KOPT-K1 (cell line): ENCODE results near the gene UBASH3B.
A peak's percentile ranks its signal among the peaks of the same experiment; 100 is the strongest.

ENCODE experiments used
- H3K27ac ChIP-seq: fragments of 200-600 bp; sonication (generic); 2 replicates; pipeline ENCODE4 v1.5.1; 2016; ENCODE audit warnings: antibody characterized with exemption, mild to moderate bottlenecking, low read depth, low read length; ENCODE audit not compliant: poor library complexity, severe bottlenecking
- H3K36me3 ChIP-seq: fragments of 200-600 bp; sonication (generic); 2 replicates; pipeline ENCODE4 v1.5.1; 2017; ENCODE audit warnings: antibody characterized with exemption, mild to moderate bottlenecking, low read length, moderate library complexity; ENCODE audit not compliant: insufficient read depth
- H3K9me3 ChIP-seq: fragments of 200-600 bp; sonication (generic); 2 replicates; pipeline ENCODE4 v1.5.1; 2017; ENCODE audit warnings: antibody characterized with exemption, low read length, mild to moderate bottlenecking; ENCODE audit not compliant: insufficient read depth, poor library complexity, severe bottlenecking

Gene UBASH3B

GRCh38 chr11:122659676-122660554 lies 4.4 kb downstream of the UBASH3B start:
- Histone ChIP-seq H3K9me3 (no peaks in the 10 kb centered on the region), H3K27ac (peak overlapping the region; percentile 96), H3K36me3 (peaks cover 46% of the 10 kb centered on the region)

GRCh38 chr11:122661182-122661945 lies 5.8 kb downstream of the UBASH3B start:
- Histone ChIP-seq H3K9me3 (no peaks in the 10 kb centered on the region), H3K27ac (peak overlapping the region; percentile 96), H3K36me3 (peaks cover 56% of the 10 kb centered on the region)

- H3K9me3 ChIP-seq: no peaks in the 10 kb centered on the region
- H3K36me3 ChIP-seq: peaks cover 49% of the 10 kb centered on the region
- peak overlapping the region; percentile 96 for H3K27ac ChIP-seq
Measured at GRCh38 chr11:122663056-122663740, 7.7 kb downstream of the UBASH3B start.

GRCh38 chr11:122663764-122664163 lies 8.2 kb downstream of the UBASH3B start:
- Histone ChIP-seq H3K27ac (peak overlapping the region; percentile 96), H3K36me3 (peaks cover 44% of the 10 kb centered on the region), H3K9me3 (no peaks in the 10 kb centered on the region)

GRCh38 chr11:122664188-122664587 lies 8.7 kb downstream of the UBASH3B start:
- Histone ChIP-seq H3K9me3 (no peaks in the 10 kb centered on the region), H3K36me3 (peaks cover 47% of the 10 kb centered on the region), H3K27ac (peak overlapping the region; percentile 96)

DNA sequence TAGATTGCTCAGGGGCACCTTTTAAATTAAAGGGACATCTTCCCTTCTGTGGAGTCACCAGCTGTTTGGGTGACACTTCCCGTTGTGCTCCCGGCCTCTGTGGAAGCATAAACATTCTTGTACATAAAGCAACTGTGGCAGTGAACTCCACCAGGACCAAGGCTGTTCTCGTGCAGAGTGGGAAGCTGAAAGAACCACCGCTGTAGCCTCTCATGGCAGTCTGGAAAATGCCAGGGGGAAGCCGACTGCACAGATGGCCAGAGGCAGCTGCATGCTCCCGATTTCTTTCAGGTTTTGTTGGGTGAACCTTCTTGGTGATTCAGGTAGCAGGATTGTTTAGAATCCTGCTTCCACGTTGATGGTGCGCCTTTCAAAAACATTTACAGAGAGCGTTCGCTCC lies 10.3 kb downstream of the UBASH3B start:
- no peaks in the 10 kb centered on the region for H3K9me3 ChIP-seq
- peaks cover 39% of the 10 kb centered on the region for H3K36me3 ChIP-seq

GRCh38 chr11:122666743-122667142 lies 11.2 kb downstream of the UBASH3B start:
- no peaks in the 10 kb centered on the region for H3K9me3 ChIP-seq
- peak overlapping the region; percentile 91 for H3K27ac ChIP-seq
- H3K36me3 ChIP-seq: peaks cover 39% of the 10 kb centered on the region

More for the DNA sequence above, 10.3 kb downstream of the UBASH3B start:
- peak overlapping the region; percentile 91 for H3K27ac ChIP-seq

GRCh38 chr11:122668562-122669090 lies 13.1 kb downstream of the UBASH3B start:
- Histone ChIP-seq H3K36me3 (peaks cover 38% of the 10 kb centered on the region), H3K27ac (peak overlapping the region; percentile 91)

DNA sequence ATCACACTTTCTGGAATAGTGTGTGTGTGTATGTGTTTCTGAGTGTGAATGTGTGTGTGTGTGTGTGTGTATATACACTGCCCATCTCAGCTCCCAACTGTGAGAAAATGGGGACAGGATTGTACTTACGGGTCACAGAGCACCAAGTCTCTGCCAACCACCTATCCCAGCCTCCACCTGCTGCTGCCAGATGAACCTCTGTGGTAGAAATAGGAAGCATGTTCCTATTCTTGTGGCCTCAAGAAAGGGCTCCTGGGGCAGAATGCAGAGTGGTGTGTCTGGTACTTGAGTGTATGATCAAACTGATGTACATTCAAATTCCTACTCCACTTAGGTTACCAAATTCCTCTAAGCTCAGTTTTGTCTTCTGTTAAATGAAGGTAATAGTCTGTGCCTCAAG lies 14.6 kb downstream of the UBASH3B start:
- H3K27ac ChIP-seq: peak overlapping the region; percentile 91
- peaks cover 25% of the 10 kb centered on the region for H3K36me3 ChIP-seq
- no peaks in the 10 kb centered on the region for H3K9me3 ChIP-seq

More at GRCh38 chr11:122668562-122669090, 13.1 kb downstream of the UBASH3B start:
- no peaks in the 10 kb centered on the region for H3K9me3 ChIP-seq

DNA sequence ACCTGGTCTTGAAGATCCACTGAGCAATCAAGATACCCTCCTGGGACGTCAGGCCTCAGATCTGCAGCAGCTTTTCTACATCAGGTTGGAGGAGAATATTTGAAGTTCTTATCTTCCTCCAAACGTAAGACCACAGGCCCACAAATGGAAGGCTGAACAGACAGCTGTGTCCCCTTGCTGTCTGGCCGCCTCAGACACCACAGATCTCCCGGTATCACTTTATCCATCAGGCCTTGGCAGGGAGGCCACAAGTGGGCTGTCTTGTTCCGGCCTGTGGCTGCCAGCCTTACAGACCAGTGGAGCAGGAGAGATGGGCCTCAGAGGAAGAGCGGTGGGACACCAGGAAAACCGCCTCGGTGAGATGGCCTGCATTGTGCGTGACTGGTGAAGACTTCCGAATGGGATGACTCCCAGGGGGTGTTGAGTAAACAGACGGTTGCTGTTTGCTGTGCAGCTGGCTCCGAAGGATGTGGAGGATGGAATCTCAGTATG lies 15.9 kb downstream of the UBASH3B start:
- peak overlapping the region; percentile 91 for H3K27ac ChIP-seq
- no peaks in the 10 kb centered on the region for H3K9me3 ChIP-seq
- H3K36me3 ChIP-seq: peaks cover 18% of the 10 kb centered on the region; the same call in 1 of the 2 replicates

DNA sequence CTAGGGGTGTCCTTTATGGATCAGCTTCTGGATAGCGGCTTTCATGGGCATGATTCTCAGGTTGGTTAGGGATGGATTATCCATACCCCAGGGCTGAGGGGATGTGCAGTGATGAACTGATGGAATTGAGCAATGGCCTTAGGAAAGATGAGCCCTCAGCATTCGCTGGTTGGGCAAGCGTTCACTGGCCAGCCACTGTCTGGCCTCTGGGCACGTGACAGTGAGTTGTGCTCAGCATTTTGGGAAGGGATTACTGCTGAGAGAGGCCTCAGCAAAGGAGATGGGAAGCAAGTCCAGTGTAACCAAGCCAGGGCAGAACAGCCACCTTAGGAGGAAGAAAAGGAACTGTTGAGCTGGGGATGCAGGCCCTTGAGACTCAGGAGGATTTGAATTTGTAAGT lies 17.4 kb downstream of the UBASH3B start:
- Histone ChIP-seq H3K27ac (peak overlapping the region; percentile 91), H3K9me3 (no peaks in the 10 kb centered on the region), H3K36me3 (peaks cover 23% of the 10 kb centered on the region; the same call in 1 of the 2 replicates)

- Histone ChIP-seq H3K27ac (peak overlapping the region; percentile 91), H3K36me3 (peaks cover 31% of the 10 kb centered on the region; the same call in 1 of the 2 replicates)
Measured at GRCh38 chr11:122673701-122674100, 18.2 kb downstream of the UBASH3B start.

DNA sequence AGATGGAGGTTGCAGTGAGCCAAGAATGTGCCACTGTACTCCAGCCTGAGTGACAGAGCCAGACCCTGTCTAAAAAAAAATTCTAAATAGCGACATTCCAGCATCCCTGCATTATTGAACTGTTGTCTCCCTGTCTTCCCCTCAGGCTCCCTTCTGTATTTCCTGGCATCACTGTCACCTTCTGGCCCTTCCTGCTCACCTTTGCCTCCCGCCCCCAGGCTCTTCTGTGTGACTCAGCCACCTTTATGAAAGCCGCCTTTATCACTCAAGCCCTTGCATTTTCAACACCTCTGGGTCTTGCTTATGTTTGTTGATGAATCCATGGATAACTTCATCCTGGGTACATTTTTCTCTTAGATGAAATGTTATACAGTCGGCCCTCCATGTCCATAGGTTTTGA lies 21.1 kb downstream of the UBASH3B start:
- H3K36me3 ChIP-seq: peaks cover 33% of the 10 kb centered on the region; the same call in 1 of the 2 replicates
- peak overlapping the region; percentile 91 for H3K27ac ChIP-seq
- H3K9me3 ChIP-seq: no peaks in the 10 kb centered on the region

More at GRCh38 chr11:122673701-122674100, 18.2 kb downstream of the UBASH3B start:
- no peaks in the 10 kb centered on the region for H3K9me3 ChIP-seq

DNA sequence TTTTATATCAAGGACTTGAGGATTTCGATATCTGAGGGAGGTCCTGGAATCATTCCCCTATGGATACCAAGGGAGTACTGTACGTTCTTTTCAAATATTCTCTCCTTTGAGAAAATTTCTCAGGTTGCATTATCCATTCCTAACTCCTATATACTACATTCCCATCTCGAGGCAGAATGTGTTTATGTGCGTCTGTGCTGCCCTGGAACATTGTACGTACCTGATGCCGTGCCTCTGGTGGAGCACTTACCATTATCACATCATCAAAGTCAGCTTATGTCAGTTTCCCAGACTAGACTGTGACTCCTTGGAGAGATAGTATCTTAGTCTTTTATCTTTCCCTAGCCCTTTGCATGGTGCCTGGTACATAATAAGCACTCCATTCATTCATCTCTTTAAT lies 21.7 kb downstream of the UBASH3B start:
- Histone ChIP-seq H3K27ac (peak overlapping the region; percentile 91), H3K9me3 (no peaks in the 10 kb centered on the region), H3K36me3 (peaks cover 36% of the 10 kb centered on the region)
